ENCODE results near the gene ASB6.

DNA sequence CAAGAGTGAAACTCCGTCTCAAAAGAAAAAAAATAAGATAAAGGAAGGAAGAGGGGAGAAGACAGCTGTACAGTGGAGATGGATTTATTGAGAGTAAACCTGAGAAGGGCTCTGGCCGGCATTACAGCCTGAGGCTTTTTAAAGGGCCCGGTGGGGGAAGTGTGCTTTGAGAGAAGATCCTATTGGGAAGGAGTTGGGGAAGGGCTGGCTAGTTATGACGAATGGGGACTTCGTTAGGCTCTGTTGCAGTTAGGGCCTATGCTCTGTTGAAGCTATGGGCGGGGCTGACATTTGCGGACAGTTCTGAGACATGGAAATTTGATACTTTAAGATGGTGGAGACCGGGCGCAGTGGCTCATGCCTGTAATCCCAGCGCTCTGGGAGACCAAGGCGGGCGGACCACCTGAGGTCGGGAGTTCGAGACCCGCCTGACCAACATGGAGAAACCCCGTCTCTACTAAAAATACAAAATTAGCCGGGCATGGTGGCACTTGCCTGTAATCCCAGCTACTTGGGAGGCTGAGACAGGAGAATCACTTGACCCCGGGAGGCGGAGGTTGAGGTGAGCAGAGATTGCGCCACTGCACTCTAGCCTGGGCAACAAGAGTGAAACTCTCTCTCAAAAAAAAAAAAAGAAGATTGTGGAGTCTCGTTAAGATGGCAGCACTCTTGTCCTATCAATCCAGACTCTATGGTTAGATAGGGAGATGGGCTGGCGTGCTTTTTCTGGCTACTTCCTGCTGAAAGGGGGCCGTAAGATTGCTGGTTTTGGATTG is 54.3 kb downstream of the ASB6 start:
- TF ChIP-seq, protein P1, sequence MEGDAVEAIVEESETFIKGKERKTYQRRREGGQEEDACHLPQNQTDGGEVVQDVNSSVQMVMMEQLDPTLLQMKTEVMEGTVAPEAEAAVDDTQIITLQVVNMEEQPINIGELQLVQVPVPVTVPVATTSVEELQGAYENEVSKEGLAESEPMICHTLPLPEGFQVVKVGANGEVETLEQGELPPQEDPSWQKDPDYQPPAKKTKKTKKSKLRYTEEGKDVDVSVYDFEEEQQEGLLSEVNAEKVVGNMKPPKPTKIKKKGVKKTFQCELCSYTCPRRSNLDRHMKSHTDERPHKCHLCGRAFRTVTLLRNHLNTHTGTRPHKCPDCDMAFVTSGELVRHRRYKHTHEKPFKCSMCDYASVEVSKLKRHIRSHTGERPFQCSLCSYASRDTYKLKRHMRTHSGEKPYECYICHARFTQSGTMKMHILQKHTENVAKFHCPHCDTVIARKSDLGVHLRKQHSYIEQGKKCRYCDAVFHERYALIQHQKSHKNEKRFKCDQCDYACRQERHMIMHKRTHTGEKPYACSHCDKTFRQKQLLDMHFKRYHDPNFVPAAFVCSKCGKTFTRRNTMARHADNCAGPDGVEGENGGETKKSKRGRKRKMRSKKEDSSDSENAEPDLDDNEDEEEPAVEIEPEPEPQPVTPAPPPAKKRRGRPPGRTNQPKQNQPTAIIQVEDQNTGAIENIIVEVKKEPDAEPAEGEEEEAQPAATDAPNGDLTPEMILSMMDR (IDR thresholded peaks at IDR 0.05), result no peak
- TF ChIP-seq POLR2A (IDR thresholded peaks at IDR 0.05), result no peak

Measured in right lobe of liver (tissue), 4 donors.